OCI-LY1 (cell line): ENCODE results near the gene PSME3.
"Not testable (repeated sequence)": the region's sequence is repeated elsewhere in the genome, so short reads cannot be mapped to it uniquely, and the experiment has no call there.

Experiments
- H2AFZ ChIP-seq: fragments of 200-600 bp; sonication (generic), shearing (Covaris generic); 2 replicates; pipeline ENCODE4 v1.6.0; 2014; ENCODE audit warnings: antibody characterized with exemption, mild to moderate bottlenecking, low read length
- H3F3A ChIP-seq: fragments of 200-600 bp; sonication (generic), shearing (Covaris generic); 2 replicates; pipeline ENCODE4 v1.6.0; 2014; ENCODE audit warnings: mild to moderate bottlenecking, antibody characterized with exemption, low read length, moderate library complexity; ENCODE audit not compliant: insufficient read depth
- H3K27ac ChIP-seq: fragments of 200-600 bp; sonication (generic); 2 replicates; pipeline ENCODE4 v1.5.1; 2014; ENCODE audit warnings: low read length, mixed run types, mild to moderate bottlenecking, low read depth; ENCODE audit not compliant: poor library complexity, severe bottlenecking
- H3K27me3 ChIP-seq: fragments of 200-600 bp; sonication (generic); 2 replicates; pipeline ENCODE4 v1.6.0; 2014; ENCODE audit warnings: antibody characterized with exemption, mild to moderate bottlenecking, low read length, moderate library complexity; ENCODE audit not compliant: insufficient read depth
- H3K36me3 ChIP-seq: fragments of 200-600 bp; sonication (generic); 2 replicates; pipeline ENCODE4 v1.6.1; 2014; ENCODE audit warnings: mild to moderate bottlenecking, antibody characterized with exemption, low read length, moderate library complexity, mixed read lengths; ENCODE audit not compliant: insufficient read depth
- H3K4me1 ChIP-seq: fragments of 200-600 bp; sonication (generic); 2 replicates; pipeline ENCODE4 v1.5.1; 2014; ENCODE audit warnings: mild to moderate bottlenecking, low read length, moderate library complexity; ENCODE audit not compliant: insufficient read depth, severe bottlenecking
- H3K4me2 ChIP-seq: fragments of 200-600 bp; sonication (generic), shearing (Covaris generic); 2 replicates; pipeline ENCODE4 v1.6.1; 2014; ENCODE audit warnings: low read length
- H3K4me3 ChIP-seq: fragments of 200-600 bp; sonication (generic); 2 replicates; pipeline ENCODE4 v1.5.1; 2014; ENCODE audit warnings: low read length, low read depth, mild to moderate bottlenecking, mixed read lengths; ENCODE audit not compliant: poor library complexity, severe bottlenecking
- H3K79me2 ChIP-seq: fragments of 200-600 bp; shearing (Covaris generic); 2 replicates; pipeline ENCODE4 v1.6.1; 2016; ENCODE audit warnings: mixed run types, low read length, mixed read lengths; ENCODE audit not compliant: insufficient read depth
- H3K9ac ChIP-seq: fragments of 200-600 bp; sonication (generic), shearing (Covaris generic); 2 replicates; pipeline ENCODE4 v1.6.1; 2014; ENCODE audit warnings: mild to moderate bottlenecking, low read length, mixed read lengths
- H3K9me2 ChIP-seq: fragments of 200-600 bp; sonication (generic), shearing (Covaris generic); 2 replicates; pipeline ENCODE4 v1.6.1; 2014; ENCODE audit warnings: low read depth, mild to moderate bottlenecking, low read length, mixed read lengths
- H3K9me3 ChIP-seq: fragments of 200-600 bp; shearing (Covaris generic); 2 replicates; pipeline ENCODE4 v1.6.1; 2014; ENCODE audit warnings: low read length, mixed read lengths
- H4K20me1 ChIP-seq: fragments of 200-600 bp; sonication (generic), shearing (Covaris generic); 2 replicates; pipeline ENCODE4 v1.6.0; 2016; ENCODE audit warnings: mild to moderate bottlenecking, low read length; ENCODE audit not compliant: insufficient read depth
- EZH2 ChIP-seq: fragments of 200-600 bp; sonication (generic), shearing (Covaris generic); IDR thresholded peaks from 2 replicates; pipeline ENCODE4 v1.8.0; 2017; ENCODE audit warnings: borderline replicate concordance, mixed run types, mild to moderate bottlenecking, antibody characterized with exemption, low read length, moderate library complexity, mixed read lengths
- TF ChIP-seq, protein P1 (sequence below): fragments of 200-600 bp; sonication (generic), shearing (Covaris generic); IDR thresholded peaks from 2 replicates; pipeline ENCODE4 v1.5.1; 2017; ENCODE audit warnings: mild to moderate bottlenecking, antibody characterized with exemption, low read length, moderate library complexity, mixed read lengths

The PSME3 gene

DNA sequence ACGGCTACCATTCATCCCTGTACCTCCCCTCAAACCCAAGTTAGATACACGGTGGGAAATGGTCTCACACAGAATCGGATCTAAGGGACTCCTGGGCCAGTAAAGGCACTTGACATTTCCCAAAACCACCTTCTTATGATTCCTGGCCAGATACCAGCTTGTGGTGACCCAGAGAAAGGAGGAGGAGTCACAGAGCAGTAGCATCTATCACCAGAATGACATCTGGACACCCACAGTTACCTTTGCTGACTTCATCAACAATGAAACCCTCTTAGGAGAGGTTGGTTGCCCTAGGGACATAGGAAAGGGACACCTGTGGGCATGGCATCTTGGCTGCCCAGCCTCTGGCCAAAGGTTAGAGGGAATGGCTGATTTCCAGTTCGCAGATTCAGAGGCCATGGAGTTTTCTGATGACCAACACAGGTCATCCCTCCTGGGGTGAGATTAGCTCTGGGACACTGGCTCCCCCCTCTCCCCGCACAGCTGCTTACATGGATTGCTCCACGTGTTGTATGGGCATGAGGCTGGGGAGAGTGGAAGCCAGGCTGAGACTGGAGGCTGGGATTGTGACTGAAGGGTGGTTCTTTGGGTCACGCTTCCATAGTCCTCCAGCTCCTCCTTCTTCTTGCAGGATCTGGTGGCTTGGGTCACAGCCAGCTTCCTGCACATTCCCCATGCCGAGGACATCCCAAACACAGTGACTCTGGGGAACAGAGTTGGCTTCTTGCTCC is 16.4 kb downstream of the PSME3 start:
- peaks cover 6% of the 10 kb centered on the region for H3K4me1 ChIP-seq
- H3F3A ChIP-seq, result no peaks in the 10 kb centered on the region
- no peak overlapping the region for H3K27ac ChIP-seq
- no peak overlapping the region for H3K4me3 ChIP-seq
- H2AFZ ChIP-seq, result no peak overlapping the region
- no peak overlapping the region for H3K9ac ChIP-seq
- no peak overlapping the region for H3K4me2 ChIP-seq
- no peaks in the 10 kb centered on the region for H3K27me3 ChIP-seq
- H3K9me3 ChIP-seq, result no peaks in the 10 kb centered on the region
- no peaks in the 10 kb centered on the region for H4K20me1 ChIP-seq
- TF ChIP-seq, protein P1, sequence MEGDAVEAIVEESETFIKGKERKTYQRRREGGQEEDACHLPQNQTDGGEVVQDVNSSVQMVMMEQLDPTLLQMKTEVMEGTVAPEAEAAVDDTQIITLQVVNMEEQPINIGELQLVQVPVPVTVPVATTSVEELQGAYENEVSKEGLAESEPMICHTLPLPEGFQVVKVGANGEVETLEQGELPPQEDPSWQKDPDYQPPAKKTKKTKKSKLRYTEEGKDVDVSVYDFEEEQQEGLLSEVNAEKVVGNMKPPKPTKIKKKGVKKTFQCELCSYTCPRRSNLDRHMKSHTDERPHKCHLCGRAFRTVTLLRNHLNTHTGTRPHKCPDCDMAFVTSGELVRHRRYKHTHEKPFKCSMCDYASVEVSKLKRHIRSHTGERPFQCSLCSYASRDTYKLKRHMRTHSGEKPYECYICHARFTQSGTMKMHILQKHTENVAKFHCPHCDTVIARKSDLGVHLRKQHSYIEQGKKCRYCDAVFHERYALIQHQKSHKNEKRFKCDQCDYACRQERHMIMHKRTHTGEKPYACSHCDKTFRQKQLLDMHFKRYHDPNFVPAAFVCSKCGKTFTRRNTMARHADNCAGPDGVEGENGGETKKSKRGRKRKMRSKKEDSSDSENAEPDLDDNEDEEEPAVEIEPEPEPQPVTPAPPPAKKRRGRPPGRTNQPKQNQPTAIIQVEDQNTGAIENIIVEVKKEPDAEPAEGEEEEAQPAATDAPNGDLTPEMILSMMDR, result no peak
- TF ChIP-seq EZH2, result no peak
- H3K79me2 ChIP-seq, result no peaks in the 10 kb centered on the region
- peaks cover 13% of the 10 kb centered on the region for H3K36me3 ChIP-seq
- H3K9me2 ChIP-seq, result no peaks in the 10 kb centered on the region

GRCh38 chr17:42850954-42851353 is 17.8 kb downstream of the PSME3 start, which contains the start of gene AOC3:
TSS of gene AOC3 (plus strand) at chr17:42851199. CDS start at chr17:42851344, 145 bp downstream.
- H3K9me3 ChIP-seq, result no peaks in the 10 kb centered on the region
- no peak within 1 kb of the TSS for H3K27ac ChIP-seq
- H3K9me2 ChIP-seq, result no peaks in the 10 kb centered on the region
- H2AFZ ChIP-seq, result no peak within 1 kb of the TSS
- H3K4me3 ChIP-seq, result no peak within 1 kb of the TSS
- H3K4me1 ChIP-seq, result peaks cover 6% of the 10 kb centered on the region
- no peaks in the 10 kb centered on the region for H4K20me1 ChIP-seq
- no peak within 1 kb of the TSS for H3K4me2 ChIP-seq
- H3K9ac ChIP-seq, result no peak within 1 kb of the TSS
- H3K27me3 ChIP-seq, result no peaks in the 10 kb centered on the region
- H3K79me2 ChIP-seq, result no peaks in the 10 kb centered on the region
- no peaks in the 10 kb centered on the region for H3K36me3 ChIP-seq
- H3F3A ChIP-seq, result no peaks in the 10 kb centered on the region
- TF ChIP-seq, protein P1, result no peak
- TF ChIP-seq EZH2, result no peak

- H3K4me2 ChIP-seq, H4K20me1 ChIP-seq, H3K27ac ChIP-seq, H3K9me3 ChIP-seq, H3K9ac ChIP-seq, H3K4me3 ChIP-seq, H2AFZ ChIP-seq, H3F3A ChIP-seq, H3K9me2 ChIP-seq, H3K4me1 ChIP-seq, H3K36me3 ChIP-seq, H3K79me2 ChIP-seq, H3K27me3 ChIP-seq: not testable (repeated sequence)
Measured at GRCh38 chr17:42851371-42852240, 18.4 kb downstream of the PSME3 start.
